ENCODE results near the gene C3orf52.

GRCh38 chr3:112101916-112102315, 15.7 kb downstream of the C3orf52 start:
- TF ChIP-seq CTCF (IDR thresholded peaks at IDR 0.05): no peak
- TF ChIP-seq POLR2A (IDR thresholded peaks at IDR 0.05): no peak
